8988T (cell line): ENCODE measurements around the gene AP1S3.

Experiments used
- DNase-seq: peaks from one replicate; pipeline ENCODE4 v3.0.0; 2011

Gene AP1S3

DNA sequence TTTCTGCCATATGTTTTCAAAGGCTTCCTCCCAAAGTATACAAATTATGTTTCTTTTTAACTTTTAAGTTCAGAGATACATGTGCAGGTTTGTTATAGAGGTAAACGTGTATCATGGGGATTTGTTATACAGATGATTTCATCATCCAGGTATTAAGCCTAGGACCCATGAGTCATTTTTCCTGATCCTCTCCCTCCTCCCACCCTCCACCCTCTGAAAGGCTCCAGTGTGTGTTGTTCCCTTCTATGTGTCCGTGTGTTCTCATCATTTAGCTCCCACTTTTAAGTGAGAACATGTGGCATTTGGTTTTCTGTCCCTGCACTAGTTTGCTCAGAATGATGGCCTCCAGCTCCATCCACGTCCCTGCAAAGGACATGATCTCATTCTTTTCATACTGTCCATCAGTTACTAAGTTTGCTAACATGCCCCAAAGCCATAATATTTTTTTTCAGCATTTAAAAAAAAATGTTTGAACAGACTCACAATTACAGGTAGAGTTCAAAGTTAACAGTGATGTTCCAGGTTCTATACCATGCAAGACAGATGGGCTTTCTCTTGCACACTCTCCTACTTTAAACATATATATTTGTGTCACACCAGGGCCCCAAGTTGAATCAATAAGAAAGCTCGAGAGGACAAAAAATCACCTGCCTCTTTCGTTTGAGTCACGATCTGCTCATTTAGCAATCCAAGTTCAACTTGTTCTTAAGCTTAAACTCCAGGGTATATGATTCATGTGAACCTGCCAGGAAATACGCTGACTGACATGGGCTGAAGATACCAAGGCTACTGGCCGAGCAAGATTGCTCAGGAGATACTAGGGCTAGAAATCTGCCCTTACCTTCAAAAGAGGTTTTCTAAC, 77.6 kb downstream of the AP1S3 start:
- no peak for DNase-seq

DNA sequence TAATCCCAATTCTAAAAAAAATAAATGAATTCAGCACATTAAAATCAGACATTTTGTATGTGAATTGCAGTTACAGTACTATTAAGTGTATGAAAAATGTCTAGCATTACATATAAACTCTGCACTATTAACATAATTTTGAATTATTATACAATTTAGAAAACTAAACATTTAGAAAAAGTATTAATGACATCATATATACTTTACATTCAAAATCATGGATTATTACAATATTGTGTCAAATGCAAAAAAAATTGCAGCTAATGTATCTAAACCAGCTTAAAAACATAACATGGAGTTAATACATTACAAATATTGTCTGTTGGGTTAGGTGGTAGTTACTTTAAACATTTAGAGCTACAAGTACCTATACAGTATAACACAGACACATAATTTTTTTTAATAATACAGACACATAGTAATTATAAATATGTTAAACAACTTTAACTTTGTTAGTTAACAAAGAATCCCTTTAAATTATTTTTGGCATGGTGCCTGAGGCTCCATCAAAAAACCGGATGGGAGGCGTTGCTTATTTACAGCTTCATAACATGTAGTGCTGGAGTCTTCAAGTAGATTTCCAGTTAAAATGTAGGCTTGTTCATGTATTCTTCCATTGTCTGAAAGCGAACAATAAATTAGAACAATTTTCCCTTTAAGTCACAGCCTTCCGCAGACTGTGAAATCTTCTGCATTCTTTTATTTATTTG, 79.1 kb downstream of the AP1S3 start:
- DNase-seq: no peak

DNA sequence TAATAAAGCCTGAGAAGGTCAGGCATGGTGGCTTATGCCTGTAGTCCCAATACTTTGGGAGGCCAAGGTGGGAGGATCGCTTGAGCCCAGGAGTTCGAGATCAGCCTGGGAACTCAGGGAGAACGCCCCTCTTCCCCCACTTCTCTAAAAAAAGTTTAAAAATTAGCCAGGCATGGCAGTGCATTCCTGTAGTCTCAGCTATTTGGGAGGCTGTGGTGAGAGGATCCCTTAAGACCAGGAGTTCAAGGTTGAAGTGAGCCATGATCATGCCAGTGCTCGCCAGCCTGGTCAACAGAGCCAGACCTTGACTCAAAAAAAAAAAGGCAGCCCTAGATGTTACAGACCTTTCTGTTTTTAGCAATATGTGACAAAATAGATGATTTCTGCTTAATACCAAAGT, 83.4 kb downstream of the AP1S3 start:
- no peak for DNase-seq

DNA sequence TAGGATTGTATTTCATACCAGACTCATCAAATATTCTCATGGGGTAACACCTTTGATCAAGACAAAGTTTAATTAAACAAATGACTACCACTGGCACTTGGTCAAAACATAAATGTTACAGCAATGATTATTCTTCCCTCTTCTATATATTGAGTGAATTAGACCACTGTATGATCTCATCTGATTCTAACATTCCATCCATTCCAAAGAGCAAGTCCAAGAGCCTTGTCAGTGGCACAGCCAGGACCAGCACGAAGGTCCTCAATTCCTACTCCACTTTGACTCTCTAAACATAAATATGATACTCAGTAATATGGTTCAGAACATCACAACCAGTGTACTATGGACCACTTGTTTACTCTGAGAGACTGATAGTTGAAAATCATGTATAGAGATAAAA, 86.4 kb downstream of the AP1S3 start:
- DNase-seq: no peak

DNA sequence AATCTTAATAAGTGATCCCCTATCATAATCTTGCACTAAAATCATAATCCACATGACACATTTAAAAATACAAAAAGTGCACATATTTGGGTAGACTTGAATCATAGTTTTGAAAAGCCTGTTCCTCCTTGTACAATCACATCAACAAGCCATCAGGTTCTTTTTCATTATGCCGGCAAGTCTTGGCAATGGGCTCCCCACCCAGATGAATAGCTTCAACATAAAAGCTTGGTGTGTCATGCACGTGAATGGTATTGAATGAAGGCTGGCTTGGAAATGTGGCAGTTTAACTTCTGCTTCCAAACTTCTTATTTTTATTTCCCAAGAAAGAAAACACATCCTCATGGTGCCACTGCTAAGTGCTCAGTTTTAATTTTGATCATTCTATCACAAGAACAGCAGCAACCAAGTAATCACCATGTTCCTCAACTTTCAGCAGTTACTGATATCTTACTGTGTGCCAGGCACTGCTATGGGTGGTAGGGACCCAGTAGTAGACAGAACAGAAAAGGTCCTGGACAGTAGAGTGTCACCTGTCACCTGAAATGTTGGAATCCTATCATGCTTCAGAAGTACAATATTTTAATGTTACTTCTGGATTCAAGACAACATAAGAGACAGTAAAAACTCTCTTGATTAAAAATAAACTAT, 89.9 kb downstream of the AP1S3 start:
- no peak for DNase-seq

DNA sequence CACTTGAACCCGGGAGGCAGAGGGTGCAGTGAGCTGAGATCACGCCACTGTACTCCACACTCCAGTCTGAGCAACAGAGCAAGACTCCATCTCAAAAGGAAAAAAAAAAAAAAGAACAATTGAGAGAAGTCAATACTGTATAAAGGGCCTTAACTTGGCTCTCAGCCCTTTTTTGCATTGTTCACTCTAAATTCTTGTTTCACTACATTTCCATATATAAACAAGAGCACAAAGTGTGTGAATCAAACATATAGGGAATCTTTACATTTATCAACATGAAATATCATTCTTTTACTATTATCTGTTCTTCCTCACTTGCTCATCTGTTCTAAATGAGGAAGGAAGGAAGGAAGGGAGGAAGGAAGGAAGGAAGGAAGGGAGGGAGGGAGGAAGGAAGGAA, 90.8 kb downstream of the AP1S3 start:
- no peak for DNase-seq

DNA sequence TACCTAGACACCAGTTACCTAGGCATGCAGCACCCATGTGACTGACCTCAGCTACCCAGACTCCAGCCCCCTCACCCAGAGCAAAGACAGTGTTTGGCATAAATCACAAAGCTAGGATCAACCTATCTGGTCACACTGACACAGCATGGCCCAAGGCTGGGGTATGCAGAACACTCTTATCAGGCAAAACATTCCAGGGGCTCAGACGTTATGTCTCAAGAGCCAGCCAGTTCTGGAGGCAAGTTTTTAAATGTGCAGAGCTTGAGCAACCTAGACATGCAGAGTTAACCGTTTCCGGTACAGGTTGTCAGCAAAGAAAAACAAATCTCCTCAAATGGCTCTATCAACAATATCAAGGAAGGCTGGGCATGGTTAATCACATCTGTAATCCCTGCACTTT, 92.8 kb downstream of the AP1S3 start:
- no peak for DNase-seq

DNA sequence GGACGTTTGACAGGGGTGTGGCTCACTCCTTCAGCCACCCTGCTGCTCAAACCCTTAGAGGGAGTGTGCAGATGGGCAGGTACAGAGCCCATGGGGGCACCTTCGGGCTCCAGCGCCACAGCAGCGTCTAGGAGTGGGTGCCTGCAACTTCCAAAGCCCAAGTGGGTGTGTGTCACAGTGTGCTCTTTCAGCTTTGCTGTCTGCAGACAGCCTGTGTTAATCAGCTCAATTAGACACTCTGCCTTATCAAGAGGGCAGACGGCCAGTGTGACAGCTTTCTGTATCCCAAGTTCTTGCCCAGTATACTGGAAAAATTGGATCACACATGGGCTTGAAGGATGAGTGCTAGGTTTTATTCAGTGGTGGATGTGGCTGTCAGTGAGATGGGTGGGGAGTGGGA, 96.7 kb downstream of the AP1S3 start:
- DNase-seq: no peak

DNA sequence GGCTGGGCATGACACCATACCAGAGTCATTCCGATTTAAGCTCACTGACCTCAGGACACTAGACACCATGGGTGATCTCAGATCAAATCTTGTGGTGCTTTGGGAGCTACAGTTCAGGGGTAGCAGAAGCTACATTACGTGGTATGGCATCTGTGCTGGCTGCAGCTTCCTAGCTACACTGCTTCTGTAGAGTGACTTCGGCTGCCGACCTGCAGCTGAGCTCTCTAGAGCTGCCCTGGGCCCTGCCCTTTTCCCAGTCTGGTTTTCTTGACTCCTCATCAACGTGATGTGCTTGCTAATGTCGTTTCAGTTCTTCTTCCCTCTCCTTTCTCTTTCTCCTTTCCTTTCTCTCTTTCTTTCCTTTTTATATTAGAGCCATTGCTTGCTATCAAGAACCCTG, 100.2 kb downstream of the AP1S3 start:
- DNase-seq: no peak

DNA sequence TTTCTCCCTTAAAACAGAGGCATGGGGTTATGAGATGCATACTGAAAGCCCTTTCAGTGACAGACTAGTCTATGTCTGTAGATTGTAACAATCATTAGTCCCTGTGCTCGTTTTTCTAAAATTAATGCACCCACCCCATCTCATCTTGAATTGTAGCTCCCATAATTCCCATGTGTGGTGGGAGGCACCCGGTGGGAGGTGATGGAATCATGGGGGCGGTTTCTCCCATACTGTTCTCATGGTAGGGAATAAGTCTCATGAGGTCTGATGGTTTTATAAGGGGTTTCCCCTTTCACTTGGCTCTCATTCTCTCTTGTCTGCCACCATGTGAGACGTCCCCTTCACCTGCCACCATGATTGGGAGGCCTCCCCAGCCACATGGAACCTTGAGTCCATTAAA, 100.9 kb downstream of the AP1S3 start:
- DNase-seq: no peak

DNA sequence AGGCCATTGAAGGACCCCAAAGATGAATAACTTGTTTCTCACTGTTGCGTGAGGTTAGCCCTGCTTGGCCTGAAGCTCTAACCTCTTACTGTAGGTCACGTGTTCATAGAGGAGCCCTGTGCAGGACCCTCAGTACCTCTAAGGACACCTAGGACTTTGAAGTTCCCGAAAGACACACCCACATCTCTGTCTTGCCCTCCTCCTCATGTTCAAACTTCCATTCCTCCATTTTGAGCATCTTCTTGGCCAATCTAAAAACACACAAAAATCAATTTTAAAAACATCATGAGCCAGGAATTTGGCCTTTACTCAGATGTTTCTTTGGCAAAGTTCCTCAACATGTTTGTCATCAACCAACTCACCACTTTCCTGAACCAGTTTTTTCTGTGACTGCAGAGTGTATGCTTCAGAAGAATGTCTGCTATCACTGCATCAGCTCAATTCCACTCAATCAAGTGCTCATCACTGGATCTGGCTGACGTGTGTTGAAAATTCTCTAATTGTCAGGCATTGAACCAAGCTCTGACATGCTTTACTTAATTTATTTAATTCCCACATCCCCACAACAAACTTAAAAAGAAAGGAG, 101.6 kb downstream of the AP1S3 start:
- DNase-seq: no peak

DNA sequence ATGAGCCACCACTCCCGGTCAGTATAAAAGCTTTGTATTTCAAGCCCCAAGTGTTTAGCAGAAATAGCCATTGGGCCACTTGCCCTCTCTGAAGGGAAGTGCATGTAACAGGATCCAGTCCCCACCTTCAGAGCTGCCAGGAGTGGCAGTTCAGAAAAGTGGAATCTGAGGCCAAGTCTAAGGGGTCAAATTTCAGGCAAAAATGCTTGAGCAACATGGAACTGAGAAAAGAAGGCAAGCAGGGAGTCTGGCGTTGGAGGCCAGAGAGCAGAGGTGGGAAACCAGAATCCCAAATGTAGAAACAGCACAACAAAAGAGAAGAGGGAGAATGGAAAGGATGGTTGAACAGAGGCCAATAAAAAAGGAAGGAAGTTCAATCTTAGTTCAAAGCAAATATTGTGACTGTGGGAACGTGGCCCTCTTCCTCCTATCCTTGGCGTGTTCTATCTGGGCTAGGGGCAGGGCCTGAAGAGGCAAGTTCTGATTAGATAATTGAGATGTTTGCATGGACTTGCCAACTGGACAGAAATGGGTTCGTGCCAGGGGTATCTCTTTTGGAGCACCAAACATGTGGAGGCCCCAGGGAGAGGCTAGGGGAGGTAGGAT, 102.2 kb downstream of the AP1S3 start:
- DNase-seq: no peak

DNA sequence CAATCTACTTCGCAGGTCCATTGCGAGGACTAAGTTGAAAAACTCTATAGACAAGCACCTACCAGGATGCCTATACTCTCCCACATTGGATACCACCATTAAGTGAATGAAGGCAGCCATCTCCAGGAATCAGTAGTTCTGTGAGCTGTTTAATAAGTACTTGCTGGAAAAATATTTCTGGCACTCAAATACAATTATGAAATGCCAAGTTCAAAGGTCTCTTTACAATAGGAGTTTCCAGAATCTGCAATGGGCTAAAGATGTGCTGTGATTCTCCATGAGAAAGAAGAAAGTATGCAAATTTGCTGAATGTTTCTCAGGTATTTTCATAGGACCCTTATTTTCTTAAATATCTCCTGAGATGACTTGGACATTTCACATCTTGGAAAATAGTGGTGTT, 103.0 kb downstream of the AP1S3 start:
- no peak for DNase-seq

DNA sequence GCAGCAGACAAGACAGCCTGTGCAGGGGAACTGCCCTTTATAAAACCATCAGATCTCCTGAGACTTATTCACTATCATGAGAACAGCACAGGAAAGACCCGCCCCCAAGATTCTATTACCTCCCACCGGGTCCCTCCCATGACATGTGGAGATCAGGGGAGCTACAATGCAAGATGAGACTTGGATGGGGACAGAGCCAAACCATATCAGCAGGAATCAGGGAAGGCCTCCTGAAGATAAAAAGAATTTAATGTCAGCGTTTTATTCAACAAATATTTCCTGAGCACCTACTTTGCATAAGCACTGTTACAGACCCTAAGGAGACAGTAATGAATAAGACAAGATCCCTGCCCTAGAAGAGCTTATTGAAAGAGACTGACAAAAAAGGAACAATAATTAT, 105.0 kb downstream of the AP1S3 start:
- no peak for DNase-seq

DNA sequence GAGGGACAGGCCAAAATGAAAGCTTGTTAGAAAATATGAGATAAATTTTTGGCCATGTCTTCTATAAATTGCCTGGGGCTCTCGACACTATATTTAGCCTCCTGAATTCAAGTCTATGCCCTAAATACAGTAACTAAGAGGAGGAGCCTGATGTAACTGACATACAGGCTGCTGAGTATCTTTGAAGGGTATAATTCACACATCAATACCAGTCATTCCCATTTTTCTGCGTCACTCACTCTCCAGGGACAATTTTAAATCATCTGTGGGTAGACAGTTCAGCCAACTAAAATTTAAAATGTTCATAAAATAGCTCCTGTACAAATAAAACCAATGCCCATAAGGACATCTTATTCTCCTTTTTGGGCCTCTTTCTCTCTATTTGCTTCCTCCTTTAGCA, 105.9 kb downstream of the AP1S3 start:
- DNase-seq: no peak

DNA sequence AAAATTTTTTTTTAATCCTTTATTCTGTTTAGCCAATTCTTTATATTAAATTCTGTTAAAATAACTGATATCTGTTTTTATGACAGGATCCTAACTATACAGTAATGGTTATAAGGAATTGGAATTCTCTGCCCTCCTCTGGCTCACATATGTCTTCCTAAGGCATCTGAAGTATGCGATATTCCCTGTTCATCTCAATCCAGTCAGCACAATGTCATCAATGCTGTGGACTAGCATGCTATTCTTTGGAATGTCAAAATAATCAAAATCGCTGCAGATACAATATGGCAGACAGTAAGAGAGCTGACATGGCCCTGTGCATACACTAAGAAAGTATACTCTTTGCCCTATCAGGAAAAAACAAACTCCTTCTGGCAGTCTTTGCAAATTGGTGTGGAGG, 107.6 kb downstream of the AP1S3 start:
- DNase-seq: no peak

DNA sequence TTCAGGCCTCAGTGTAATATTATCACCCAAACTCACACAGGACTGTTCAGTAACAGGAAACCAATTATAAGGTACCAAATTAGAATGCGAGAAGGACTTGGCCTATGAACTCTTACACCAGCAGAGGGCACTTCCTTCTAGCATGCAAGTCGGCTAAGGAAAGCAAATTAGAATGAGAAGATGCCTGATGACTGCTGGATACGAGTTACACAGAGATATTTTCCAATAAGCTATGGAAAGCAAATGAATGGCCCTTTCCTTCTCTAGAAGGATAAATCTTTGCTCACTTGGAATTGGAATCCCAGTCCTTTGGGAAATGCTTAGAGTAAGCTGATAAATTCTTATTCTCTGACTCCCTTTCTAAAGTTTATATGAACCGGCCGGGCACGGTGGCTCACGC, 109.8 kb downstream of the AP1S3 start:
- DNase-seq: peak; percentile 30

DNA sequence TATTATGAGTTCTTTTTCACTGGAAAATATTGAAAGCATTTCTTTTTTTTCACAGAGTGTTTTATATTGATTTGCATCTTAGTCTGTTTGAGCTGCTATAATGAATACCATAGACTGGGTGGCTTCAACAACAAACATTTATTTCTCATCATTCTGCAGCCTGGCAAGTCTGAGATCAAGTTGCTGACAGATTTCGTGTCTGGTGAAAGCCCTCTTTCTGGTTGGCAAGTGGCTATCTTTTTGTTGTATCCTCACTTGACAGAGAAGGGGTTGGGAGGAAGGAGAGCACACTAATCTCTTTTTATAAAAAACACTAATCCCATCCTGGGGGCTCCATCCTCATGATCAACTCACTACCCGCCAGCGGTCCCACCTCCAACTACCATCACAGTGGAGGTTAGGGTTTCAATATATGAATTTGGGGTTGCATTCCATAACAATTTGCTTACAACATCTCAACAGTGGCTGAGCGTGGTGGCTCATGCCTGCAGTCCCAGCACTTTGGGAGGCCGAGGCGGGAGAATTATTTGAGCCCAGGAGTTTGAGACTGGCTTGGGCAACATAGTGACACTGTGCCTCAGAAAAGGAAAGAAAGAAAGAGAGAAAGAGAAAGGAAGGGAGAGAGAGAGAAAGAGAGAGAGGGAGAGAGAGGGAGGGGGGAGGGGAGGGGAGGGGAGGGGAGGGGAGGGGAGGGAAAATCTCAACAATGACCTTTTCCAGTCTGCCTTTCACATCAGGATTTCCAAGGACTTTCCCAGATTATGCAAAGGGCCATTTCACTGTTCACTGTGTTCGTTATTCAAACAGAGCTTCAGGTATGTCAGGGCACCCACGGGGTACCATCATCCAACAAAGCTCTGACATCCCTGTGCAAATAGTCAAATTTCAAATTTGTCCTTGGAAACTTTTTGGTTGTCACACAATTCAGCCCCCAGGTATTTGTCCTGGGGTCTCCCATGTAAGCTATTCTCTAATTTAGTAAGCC, 111.1 kb downstream of the AP1S3 start:
- no peak for DNase-seq

DNA sequence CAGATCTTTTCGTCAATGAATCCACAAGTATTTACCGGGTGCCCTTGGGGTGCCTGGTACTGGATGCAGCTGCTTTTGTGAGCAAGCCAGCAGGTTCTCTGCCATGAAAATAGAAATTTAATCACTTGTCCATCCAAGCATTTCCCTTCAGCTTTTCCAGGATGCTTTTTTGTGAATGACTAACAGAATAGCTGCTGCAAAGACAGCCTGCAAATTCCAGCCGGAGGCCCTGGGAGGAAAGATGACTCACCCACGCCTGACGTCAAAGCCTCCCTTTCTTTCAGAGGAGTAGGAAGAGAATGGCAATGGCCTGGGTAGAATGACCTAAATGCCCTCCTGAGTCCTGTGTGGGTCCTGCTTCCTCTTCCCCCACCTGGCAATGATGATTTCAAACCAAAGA, 111.9 kb downstream of the AP1S3 start:
- peak; percentile 68 for DNase-seq

DNA sequence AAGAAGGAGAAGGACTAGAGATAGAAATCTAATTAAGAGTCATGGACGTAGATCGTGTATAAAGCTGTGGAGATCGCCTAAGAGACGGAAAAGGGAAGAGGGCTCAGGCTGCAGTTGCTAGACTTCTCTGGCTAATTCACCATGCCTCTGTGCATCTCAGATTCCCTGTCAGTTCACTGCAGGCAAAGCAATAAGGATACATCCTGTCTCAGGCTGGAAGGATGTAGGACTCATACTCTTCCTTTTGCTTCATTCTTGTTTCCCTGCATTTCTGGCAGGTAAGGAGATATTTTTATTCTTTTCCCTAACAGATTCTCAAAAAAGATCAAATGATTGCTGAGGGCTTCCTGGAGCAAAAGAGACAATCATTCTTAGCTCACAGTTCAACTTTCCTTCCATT, 112.5 kb downstream of the AP1S3 start:
- no peak for DNase-seq

DNA sequence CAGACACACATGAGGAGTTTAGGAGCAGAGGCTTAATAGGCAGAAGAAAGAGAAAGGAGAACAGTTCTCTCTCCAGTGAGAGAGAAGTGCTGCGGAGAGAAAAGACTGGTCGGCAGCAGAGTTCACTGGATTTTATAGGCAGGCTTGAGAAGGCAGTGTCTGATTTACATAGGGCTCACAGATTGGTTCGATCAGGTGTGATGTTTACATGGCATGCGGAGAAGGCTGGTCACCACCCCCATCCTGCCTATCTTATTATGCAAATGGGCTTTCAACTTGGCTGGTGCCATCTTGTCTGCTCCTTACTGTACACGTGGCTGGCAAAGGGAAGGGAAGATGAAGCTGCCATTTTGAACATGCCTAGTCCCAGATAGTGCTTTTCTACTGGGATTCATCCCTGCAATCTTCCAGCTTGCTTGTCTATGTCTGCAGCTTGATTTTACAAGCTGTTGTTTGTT, 113.4 kb downstream of the AP1S3 start:
- no peak for DNase-seq

DNA sequence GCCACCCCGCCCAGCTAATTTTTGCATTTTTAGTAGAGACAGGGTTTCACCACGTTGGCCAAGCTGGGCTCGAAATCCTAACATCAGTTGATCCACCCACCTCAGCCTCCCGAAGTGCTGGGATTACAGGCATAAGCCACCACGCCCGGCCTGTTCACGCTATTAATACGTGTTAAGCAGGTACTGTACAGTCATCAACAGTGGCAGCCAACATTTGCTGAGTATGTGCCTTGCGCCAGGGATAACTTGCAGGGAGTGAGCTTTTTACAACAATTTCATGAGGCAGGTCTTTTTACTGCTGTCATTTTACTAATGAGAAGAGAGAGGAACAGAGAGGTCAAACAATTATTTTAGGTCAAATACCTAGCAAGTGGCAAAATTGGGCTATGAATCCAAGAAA, 115.2 kb downstream of the AP1S3 start:
- DNase-seq: no peak
